Right renal cortex interstitium (tissue), 3 donors: ENCODE results near the gene LRRC40. TPM values are rescaled to one million over a fixed set of nuclear protein-coding genes. Genes with fewer than 3 reads are reported as not detected.
"Not testable (repeated sequence)": the region's sequence is repeated elsewhere in the genome, so short reads cannot be mapped to it uniquely, and the experiment has no call there.

Source experiments
- DNase-seq, 3 donors: peaks; one replicate each; pipeline ENCODE4 v3.0.0-alpha.2; 2013; ENCODE audit warnings: low read depth in 3 of 3, low spot score in 2 of 3
- polyA plus RNA-seq, 3 donors: library from polyadenylated mRNA; unstranded; fragments of 120-200 nt; gene quantifications; one replicate each; pipeline ENCODE4 v1.2.1, GENCODE V29; 2013; ENCODE audit not compliant: insufficient read length in 3 of 3

LRRC40 gene
- 10 to 100 TPM; 24.5 to 31.9 (median 31.7) TPM for polyA plus RNA-seq

GRCh38 chr1:70205434-70206118 lies at the start of gene LRRC40:
Gene LRRC40 (minus strand): TSS chr1:70205579. CDS start chr1:70205540, 39 bp downstream.
- DNase-seq = peak; percentile 96

GRCh38 chr1:70248729-70249128 lies 43.4 kb upstream of the LRRC40 start:
- no peak for DNase-seq

GRCh38 chr1:70247768-70248167 lies 42.4 kb upstream of the LRRC40 start:
- DNase-seq = no peak

DNA sequence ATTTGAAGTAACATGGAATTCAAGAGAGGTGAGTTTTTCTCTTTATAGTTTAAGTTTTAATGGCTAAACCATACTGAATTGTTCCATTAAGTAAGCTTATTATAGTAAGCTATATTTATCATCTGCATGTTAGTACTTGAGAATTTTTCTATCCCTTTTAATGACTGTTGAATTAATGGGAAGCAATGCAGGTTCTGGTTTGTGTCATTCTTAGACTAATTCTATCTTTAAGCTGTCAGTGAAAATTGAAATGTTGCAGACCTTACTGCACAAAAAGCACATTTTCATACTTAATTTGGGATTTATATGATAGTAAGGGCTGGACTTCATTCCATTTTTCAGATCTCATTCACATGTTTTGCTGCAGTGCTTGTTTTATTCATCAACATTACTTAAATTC lies 41.7 kb upstream of the LRRC40 start:
- DNase-seq = no peak

DNA sequence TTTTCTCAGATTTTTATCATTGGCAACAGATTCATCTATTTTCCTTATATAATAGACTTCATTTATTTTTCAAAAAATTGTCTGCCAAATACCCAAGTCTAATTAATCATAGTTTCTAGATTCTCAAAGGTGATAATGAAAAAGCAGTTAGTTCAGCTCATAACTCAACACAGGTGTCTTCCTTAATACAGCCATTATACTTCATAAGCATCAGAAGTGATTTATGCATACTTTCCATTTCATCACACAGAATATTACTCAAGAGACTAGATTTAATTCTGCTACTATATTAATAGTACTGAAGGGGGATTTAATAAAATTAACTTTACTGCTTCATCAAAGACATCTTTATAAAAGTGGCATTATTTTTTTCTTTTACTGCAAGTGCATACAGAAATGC lies 34.6 kb upstream of the LRRC40 start:
- DNase-seq = no peak

DNA sequence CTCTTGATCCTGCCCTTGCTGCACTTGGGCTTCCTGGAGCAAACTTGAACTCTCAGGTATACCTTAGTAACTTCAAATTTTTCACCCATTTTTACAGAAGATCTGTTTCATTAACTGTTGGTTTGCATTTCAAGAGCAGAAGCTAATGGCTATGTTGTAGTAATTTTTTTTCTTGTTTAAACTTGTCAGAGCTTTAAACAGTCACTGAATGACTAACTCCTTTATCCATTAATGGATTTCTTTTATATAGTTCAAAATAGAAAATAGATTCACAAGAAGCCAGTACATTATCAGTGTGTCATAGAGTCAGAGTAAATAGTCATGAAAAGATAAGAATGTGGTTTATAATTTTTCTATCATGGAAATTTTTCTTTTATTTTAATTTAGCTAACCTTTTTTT lies 29.4 kb upstream of the LRRC40 start:
- no peak for DNase-seq

- DNase-seq = no peak
Observed at GRCh38 chr1:70231475-70231874, 26.1 kb upstream of the LRRC40 start.

- DNase-seq = no peak
Observed at GRCh38 chr1:70228670-70229069, 23.3 kb upstream of the LRRC40 start.

- DNase-seq = no peak
Observed at GRCh38 chr1:70227439-70227838, 22.1 kb upstream of the LRRC40 start.

GRCh38 chr1:70224954-70225353 lies 19.6 kb upstream of the LRRC40 start:
- no peak for DNase-seq

DNA sequence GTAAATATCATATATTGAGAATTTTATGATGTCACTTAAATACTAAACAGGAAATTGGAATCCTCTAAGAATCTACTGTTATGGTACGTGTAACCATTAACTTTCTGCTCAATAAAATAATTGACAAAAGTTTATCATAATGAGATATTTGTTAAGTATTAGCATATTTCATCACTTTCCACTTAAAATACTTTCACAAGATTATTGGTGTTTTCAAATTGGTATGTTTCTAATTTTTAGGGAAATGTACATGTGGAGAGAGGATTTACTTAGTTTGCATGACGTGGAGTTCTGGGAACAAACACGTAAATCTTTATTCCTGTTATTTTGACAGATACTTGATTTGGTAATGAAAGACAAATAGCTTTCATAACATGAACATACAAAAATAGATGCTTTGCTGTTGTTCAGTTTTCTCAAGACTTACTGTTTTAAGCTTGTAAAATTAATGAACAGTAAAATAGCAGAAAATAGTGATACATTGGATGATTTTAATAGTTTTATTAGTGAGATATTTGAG lies 17.4 kb upstream of the LRRC40 start:
- DNase-seq = no peak

GRCh38 chr1:70221238-70222121 lies 16.1 kb upstream of the LRRC40 start, which contains the start of gene SRSF11:
Gene SRSF11 (plus strand): TSS chr1:70221380. CDS start chr1:70221637, 257 bp downstream.
- DNase-seq = peak; percentile 85 to 94 (median 86)

- DNase-seq = peak in 1 of 3 donors; percentile 5
Observed at GRCh38 chr1:70220517-70221237, 15.3 kb upstream of the LRRC40 start.

- no peak for DNase-seq
Observed at GRCh38 chr1:70220015-70220414, 14.6 kb upstream of the LRRC40 start.

DNA sequence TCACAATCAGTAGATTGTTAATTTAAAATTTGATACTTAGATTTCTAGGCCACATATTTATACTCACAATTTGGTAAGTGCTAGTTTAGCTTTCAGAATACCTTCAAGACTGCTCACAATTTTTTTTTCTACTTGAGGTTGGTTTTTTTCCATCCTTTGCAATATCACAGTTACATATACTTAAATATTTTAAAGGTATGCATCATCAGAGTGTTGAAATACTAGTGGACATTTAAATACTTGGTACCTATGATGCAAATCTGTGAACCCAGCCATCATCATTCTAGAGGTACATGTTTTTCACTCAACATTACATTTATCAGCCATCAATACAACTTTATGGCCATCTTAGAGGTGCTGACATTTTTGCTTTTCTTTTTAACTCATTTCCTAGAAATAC lies 6.2 kb upstream of the LRRC40 start:
- no peak for DNase-seq

DNA sequence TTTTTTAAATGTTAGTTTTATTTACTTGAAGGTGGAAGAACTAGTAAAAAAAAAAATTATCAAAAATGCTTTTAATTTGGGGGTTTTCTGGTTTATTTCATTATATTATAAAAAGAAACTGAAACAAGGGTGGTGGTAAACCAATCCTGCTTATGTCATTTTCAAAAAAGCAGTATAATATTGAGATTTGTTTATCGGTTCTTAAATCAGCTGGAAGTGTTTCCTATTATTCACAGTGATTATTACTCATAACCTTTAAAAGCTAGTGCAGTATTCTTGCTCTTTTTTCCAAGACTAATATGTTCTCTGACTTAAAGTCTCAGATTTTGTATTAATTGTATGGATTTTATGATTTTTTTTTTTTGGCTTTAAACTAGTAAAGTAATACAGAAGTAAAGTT lies 5.4 kb upstream of the LRRC40 start:
- no peak for DNase-seq

- DNase-seq = no peak
Observed at GRCh38 chr1:70208292-70208691, 2.9 kb upstream of the LRRC40 start.

DNA sequence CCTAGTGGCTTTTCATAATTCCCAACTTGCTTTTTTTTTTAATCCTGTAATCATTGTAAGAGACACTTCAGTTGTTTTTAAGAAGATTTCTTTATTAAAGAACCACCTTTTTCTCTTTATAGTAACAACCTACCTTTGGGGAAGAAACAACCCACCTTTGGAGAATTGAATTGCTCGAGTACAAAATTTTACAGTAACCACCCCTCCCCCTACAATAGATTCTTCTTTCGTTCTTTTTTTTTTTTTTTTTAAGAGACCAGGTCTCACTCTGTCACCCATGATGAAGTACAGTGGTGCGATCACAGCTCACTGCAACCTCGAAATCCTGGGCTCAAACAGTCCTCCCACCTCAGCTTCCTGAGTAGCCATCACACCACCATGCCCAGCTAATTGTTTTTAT lies 2.1 kb upstream of the LRRC40 start:
- DNase-seq = no peak

DNA sequence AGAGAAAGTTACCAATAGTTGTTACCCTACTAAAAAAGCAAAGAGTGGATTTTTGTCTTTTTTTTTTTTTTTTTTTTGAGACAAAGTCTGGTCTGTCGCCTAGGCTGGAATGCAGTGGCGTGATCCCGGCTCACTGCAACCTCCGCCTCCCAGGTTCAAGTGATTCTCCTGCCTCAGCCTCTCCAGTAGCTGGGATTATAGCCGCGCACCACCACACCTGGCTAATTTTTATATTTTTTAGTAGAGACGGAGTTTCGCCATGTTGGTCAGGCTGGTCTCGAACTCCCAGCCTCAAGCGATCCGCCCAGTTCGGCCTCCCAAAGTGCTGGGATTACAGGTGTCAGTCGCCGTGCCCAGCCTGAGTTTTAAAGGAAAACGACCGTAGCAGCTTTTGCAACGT lies 1.5 kb upstream of the LRRC40 start:
- not testable (repeated sequence) for DNase-seq

- no peak for DNase-seq
Observed at GRCh38 chr1:70205071-70205433, 327 bp downstream of the LRRC40 start.

- DNase-seq = peak in 1 of 3 donors; percentile 14
Observed at GRCh38 chr1:70204600-70204999, 779 bp downstream of the LRRC40 start.
